ENCODE results near the gene AUTS2. TPM values are rescaled to one million over a fixed set of nuclear protein-coding genes. Genes with fewer than 3 reads are reported as not detected.

Gene AUTS2
- total and polyA plus RNA-seq, 2 donors (not counting 1 experiment from before 2014, with no cell fraction given), result 0.60 to 9.1 TPM

DNA sequence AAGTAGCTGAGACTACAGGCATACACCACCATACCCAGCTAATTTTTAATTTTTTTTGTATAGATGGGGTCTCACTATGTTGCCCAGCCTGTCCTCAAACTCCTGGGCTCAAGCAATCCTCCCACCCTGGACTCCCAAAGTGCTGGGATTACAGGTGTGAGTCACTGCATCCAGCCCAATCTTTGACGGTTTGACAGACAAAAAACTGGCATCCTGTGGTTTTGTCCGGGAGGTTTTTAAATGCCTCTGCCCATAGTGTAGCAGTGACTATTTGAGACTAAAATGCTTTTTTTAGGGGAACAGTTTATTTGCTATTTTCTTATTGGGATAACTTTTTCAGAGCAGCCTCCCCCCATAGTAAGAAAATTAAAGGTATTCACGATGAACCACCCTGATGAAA lies 1010.0 kb downstream of the AUTS2 start:
- Histone ChIP-seq H3K36me3 (ENCODE audit: control insufficient read depth, insufficient read depth, low read length) (no peaks in the 10 kb centered on the region), H3K9ac (ENCODE audit: insufficient read depth, low read length) (no peak overlapping the region), H3K27ac (ENCODE audit: insufficient read depth, low read length) (no peak overlapping the region), H3K27me3 (ENCODE audit: control insufficient read depth, insufficient read depth, low read length) (no peaks in the 10 kb centered on the region), H3K4me2 (ENCODE audit: extremely low read depth, insufficient read depth, low read length) (no peak overlapping the region), H3K4me1 (ENCODE audit: control insufficient read depth, extremely low read depth, insufficient read depth, low read length) (no peaks in the 10 kb centered on the region), H4K20me1 (ENCODE audit: control insufficient read depth, extremely low read depth, insufficient read depth, low read length) (no peaks in the 10 kb centered on the region), H3K79me2 (ENCODE audit: control insufficient read depth, insufficient read depth, low read length) (no peaks in the 10 kb centered on the region), H2AFZ (ENCODE audit: low read length) (no peak overlapping the region), H3K4me3 (replicated peaks in 1 of 4; ENCODE audit: control extremely low read depth in 1 of 4, insufficient read depth in 1 of 4, low read depth in 3 of 4, low read length in 4 of 4) (no peak overlapping the region), H3K9me3 (ENCODE audit: control insufficient read depth, insufficient read depth, low read depth, low read length) (no peaks in the 10 kb centered on the region)
- TF ChIP-seq, protein P1, sequence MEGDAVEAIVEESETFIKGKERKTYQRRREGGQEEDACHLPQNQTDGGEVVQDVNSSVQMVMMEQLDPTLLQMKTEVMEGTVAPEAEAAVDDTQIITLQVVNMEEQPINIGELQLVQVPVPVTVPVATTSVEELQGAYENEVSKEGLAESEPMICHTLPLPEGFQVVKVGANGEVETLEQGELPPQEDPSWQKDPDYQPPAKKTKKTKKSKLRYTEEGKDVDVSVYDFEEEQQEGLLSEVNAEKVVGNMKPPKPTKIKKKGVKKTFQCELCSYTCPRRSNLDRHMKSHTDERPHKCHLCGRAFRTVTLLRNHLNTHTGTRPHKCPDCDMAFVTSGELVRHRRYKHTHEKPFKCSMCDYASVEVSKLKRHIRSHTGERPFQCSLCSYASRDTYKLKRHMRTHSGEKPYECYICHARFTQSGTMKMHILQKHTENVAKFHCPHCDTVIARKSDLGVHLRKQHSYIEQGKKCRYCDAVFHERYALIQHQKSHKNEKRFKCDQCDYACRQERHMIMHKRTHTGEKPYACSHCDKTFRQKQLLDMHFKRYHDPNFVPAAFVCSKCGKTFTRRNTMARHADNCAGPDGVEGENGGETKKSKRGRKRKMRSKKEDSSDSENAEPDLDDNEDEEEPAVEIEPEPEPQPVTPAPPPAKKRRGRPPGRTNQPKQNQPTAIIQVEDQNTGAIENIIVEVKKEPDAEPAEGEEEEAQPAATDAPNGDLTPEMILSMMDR (conservative IDR thresholded peaks at IDR 0.05 in 1 of 2, IDR thresholded peaks at IDR 0.05 in 1 of 2; ENCODE audit: low read depth in 1 of 2, low read length in 2 of 2), result no peak
- TF ChIP-seq EZH2 (IDR thresholded peaks at IDR 0.05; ENCODE audit: low read length, missing control alignments), result no peak
- DNase-seq (ENCODE audit: low read depth in 2 of 2), result no peak

GRCh38 chr7:70612811-70613210 lies 1014.5 kb downstream of the AUTS2 start:
- no peaks in the 10 kb centered on the region for H4K20me1 ChIP-seq (ENCODE audit: control insufficient read depth, extremely low read depth, insufficient read depth, low read length)
- H3K79me2 ChIP-seq (ENCODE audit: control insufficient read depth, insufficient read depth, low read length), result no peaks in the 10 kb centered on the region
- H3K9me3 ChIP-seq (ENCODE audit: control insufficient read depth, insufficient read depth, low read depth, low read length), result no peaks in the 10 kb centered on the region
- TF ChIP-seq EZH2 (IDR thresholded peaks at IDR 0.05; ENCODE audit: low read length, missing control alignments), result no peak
- TF ChIP-seq, protein P1 (conservative IDR thresholded peaks at IDR 0.05 in 1 of 2, IDR thresholded peaks at IDR 0.05 in 1 of 2; ENCODE audit: low read depth in 1 of 2, low read length in 2 of 2), result no peak
- H3K27ac ChIP-seq (ENCODE audit: insufficient read depth, low read length), result no peak overlapping the region
- no peaks in the 10 kb centered on the region for H3K4me1 ChIP-seq (ENCODE audit: control insufficient read depth, extremely low read depth, insufficient read depth, low read length)
- H3K9ac ChIP-seq (ENCODE audit: insufficient read depth, low read length), result no peak overlapping the region
- DNase-seq (ENCODE audit: low read depth in 2 of 2), result no peak
- no peak overlapping the region for H2AFZ ChIP-seq (ENCODE audit: low read length)
- H3K36me3 ChIP-seq (ENCODE audit: control insufficient read depth, insufficient read depth, low read length), result no peaks in the 10 kb centered on the region
- H3K4me3 ChIP-seq (replicated peaks in 1 of 4; ENCODE audit: control extremely low read depth in 1 of 4, insufficient read depth in 1 of 4, low read depth in 3 of 4, low read length in 4 of 4), result no peak overlapping the region
- no peak overlapping the region for H3K4me2 ChIP-seq (ENCODE audit: extremely low read depth, insufficient read depth, low read length)
- H3K27me3 ChIP-seq (ENCODE audit: control insufficient read depth, insufficient read depth, low read length), result no peaks in the 10 kb centered on the region

DNA sequence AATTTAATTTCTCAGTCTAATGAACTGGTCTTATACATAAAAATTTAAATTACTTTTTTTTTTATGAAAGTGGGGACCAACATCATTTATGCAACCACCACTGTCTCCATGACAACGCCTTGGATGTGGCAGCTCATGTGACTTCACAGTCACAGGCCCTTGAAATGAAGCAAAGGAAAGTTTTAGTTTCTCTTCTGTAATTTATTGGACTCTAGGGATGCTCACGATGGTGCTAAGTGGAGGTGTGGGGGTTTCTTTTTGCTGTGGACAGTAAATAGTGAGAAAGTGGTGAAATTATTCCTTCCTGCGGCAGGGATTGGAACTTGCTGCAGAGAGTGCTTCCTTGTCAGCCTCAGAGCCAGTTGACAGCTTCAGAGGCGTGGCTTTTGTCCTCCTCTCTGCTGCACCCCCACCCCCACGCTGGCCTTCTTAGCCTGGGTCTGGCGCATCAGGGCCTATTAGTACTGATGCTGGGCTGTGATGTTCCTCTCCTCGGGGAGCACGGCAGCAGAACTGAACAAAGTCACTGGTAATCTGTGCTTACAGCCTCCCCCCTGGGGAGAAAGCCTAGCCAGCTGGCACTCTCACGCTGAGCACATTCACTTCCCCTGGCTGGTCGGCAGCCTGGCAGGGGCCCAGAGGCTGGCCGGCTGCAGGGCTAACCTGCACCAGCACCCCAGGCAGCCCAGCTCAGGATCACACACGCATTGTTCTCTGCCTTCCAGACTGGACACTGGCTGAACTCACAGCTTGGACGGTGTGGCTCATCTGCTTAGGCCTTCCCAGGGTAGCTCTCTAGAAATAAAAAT lies 1016.2 kb downstream of the AUTS2 start:
- H3K9ac ChIP-seq (ENCODE audit: insufficient read depth, low read length), result no peak overlapping the region
- H4K20me1 ChIP-seq (ENCODE audit: control insufficient read depth, extremely low read depth, insufficient read depth, low read length), result no peaks in the 10 kb centered on the region
- H3K79me2 ChIP-seq (ENCODE audit: control insufficient read depth, insufficient read depth, low read length), result no peaks in the 10 kb centered on the region
- no peak overlapping the region for H3K27ac ChIP-seq (ENCODE audit: insufficient read depth, low read length)
- H3K27me3 ChIP-seq (ENCODE audit: control insufficient read depth, insufficient read depth, low read length), result no peaks in the 10 kb centered on the region
- no peaks in the 10 kb centered on the region for H3K36me3 ChIP-seq (ENCODE audit: control insufficient read depth, insufficient read depth, low read length)
- no peaks in the 10 kb centered on the region for H3K4me1 ChIP-seq (ENCODE audit: control insufficient read depth, extremely low read depth, insufficient read depth, low read length)
- DNase-seq (ENCODE audit: low read depth in 2 of 2), result peak; percentile 41 to 77
- no peak overlapping the region for H3K4me3 ChIP-seq (replicated peaks in 1 of 4; ENCODE audit: control extremely low read depth in 1 of 4, insufficient read depth in 1 of 4, low read depth in 3 of 4, low read length in 4 of 4)
- TF ChIP-seq EZH2 (IDR thresholded peaks at IDR 0.05; ENCODE audit: low read length, missing control alignments), result no peak
- H3K4me2 ChIP-seq (ENCODE audit: extremely low read depth, insufficient read depth, low read length), result peak overlapping the region; percentile 32
- no peak overlapping the region for H2AFZ ChIP-seq (ENCODE audit: low read length)
- no peaks in the 10 kb centered on the region for H3K9me3 ChIP-seq (ENCODE audit: control insufficient read depth, insufficient read depth, low read depth, low read length)
